Measurements from ENCODE around the gene PPP1R3C.

- TF ChIP-seq CTCF (IDR thresholded peaks at IDR 0.05) (no peak), POLR2A (IDR thresholded peaks at IDR 0.05) (no peak)
Measured at GRCh38 chr10:91601212-91601611, 31.7 kb downstream of the PPP1R3C start.

Data from stomach (tissue), 4 donors.